GM21619 (cell line): ENCODE results near the gene CC2D2B.
"Not testable (repeated sequence)": the region's sequence is repeated elsewhere in the genome, so short reads cannot be mapped to it uniquely, and the experiment has no call there.

Experiments
- ATAC-seq: cut with Tn5 transposase; IDR thresholded peaks from one replicate; pipeline ENCODE4 v1.9.1; 2021; ENCODE audit not compliant: unreplicated experiment

CC2D2B gene

DNA sequence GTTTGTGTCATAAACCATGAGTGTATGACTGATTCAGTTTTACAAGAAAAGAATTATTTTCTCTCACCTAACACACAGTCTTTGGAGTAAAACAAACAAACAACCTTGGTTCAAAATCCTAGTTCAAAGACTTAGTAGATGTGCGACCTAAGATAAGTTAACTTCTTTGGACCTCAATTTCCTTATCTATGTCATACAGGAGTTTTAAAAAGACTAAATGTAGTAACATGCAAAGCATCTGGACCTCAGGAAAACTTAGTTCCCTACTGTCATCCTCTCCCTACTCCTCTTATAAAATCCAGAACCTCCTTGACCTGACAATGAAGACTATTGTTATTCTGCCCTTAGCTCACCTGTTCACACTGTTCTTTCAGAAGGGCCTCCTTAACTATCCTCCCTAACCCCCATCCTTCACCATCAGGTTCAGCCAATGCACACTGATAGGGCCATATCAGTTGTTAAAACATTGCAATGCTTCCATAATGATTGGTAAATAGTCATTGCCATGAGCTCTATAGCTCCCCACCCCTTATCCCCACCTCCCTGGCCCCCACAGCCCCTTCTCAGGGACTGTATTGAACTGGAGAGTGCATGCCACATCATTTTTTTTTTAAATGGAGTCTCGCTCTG, 106.8 kb downstream of the CC2D2B start:
- ATAC-seq: no peak

DNA sequence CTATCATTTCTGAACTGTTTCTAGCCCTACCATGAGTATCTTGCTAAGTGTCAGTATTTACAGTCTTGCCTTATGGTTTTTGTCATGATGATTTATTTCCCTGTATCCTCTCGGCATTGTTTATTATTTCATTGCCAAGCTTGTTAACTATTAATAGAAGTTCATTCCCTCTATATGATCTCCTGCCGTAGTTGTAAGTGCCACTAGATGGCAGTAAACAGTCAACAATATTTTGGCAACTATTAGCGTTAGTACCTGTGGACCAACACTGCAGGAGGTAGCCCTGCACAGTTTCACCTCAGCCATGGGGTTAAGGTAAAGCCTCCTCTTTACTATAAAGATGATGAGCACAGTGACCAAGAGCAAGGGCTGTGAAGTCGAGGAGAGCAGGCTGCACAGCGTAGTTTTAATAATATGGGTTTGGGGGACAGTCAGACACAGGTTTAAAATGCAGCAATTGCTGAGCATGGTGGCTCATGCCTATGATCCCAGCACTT, 109.5 kb downstream of the CC2D2B start:
- ATAC-seq: no peak

DNA sequence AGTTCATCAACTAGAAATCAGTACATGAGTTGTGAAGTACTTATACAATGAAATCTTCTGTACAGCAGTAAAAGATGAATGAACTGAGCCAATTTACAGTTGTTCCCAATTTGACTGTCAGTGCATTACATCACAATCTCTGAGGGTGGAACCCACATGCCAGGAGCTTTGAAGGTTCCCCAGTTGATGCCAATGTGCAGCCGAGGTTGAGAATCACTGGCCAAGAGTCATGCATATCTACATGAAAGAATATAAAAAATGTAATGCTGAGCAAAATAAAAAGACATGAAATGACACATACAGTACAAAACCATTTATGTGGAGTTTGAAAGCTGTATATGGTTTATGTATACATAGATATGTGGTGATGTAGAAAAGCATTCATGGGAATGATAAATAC, 113.6 kb downstream of the CC2D2B start:
- ATAC-seq: no peak

GRCh38 chr10:96022739-96023138, 115.0 kb downstream of the CC2D2B start:
- no peak for ATAC-seq

DNA sequence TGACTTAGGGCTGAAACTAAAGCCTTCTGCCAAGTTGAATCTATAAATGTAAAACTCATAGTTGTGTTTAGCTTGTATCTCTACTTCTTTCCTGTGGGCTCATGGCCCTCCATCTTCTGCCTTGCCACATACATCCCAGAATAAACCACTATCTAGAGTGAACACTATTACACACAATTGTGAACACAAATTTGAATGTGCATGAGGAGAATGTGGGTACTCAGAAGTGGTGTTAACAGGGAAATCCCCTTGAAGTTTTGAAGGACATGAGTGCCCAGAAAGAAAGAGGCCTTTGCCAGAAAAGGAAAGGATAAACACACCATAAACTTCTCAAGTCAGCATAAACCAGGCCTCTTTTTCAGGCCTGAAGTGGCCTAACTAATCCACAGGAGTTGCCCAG, 115.4 kb downstream of the CC2D2B start:
- no peak for ATAC-seq

GRCh38 chr10:96025566-96025965, 117.8 kb downstream of the CC2D2B start:
- ATAC-seq: no peak

DNA sequence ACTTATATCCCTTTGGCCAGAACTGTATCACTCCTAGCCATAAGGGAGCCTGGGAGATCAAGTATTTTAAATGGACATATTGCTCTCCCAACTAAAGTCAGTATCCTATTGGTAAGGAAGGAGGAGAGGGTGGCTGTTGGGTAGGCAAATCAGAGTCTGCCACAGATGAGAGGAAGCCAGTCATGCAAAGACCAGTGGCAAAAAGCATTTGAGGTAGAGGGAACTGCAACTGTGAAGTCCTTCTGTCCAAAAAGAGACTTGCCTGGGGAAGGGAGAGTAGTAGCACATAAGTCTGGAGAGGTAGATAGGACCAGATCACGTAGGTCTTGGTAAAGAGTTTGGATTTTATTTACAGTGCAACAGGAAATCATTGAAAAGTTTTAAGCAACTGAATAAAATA, 126.8 kb downstream of the CC2D2B start:
- ATAC-seq: no peak

GRCh38 chr10:96038476-96039387, 131.0 kb downstream of the CC2D2B start:
- no peak for ATAC-seq

GRCh38 chr10:96041146-96041545, 133.4 kb downstream of the CC2D2B start:
- no peak for ATAC-seq

DNA sequence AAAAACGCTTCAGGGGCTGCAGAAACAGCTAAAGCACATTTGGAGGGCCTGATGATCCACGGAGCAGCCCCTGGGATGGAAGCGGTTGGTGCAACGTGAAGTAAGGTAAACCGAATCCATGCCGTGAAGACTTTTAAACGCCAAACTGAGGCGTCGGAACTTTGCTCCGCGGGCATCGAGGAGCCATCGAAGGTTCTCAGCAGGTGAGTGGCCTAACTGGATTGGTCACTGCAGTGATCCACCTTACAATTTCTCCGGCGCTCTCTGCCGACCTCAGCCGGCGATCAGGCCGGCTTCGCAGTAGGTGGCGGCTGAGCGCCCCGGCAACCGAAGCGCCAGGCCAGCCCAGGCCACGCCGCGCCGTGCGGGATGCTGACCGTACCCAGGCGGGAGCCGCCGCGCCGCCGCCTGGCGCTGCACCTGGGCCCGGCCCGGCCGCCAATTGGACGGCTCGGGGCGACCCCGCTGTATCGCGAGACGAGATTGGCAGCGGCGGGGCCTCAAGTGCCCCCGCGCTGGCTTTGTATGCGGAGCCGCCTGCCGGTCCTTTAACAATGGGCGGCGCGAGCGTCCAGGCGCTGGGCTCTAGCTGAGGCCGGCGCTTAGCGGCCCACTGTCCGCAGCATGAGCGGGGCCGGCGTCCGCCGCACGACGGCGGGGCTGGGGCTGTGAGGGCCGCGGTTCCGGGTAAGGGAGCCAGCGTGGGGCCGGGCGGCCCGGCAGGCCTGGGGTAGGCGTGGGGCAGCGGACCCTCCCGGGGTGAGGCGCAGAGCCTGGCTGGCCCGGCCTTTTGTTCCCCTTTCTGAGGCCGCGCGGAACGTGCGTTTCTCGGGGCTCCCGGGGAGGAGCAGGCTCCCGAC, 135.5 kb downstream of the CC2D2B start, which contains the start of gene CCNJ:
TSS of gene CCNJ (plus strand) at position 551 of the 860 bp plus-strand sequence. CDS start 811 bp downstream, outside the sequence.
- ATAC-seq: peak; percentile 85

GRCh38 chr10:96043893-96044715, 136.3 kb downstream of the CC2D2B start:
- ATAC-seq: peak; percentile 32

- ATAC-seq: no peak
Observed at GRCh38 chr10:96044736-96045135, 137.0 kb downstream of the CC2D2B start.

GRCh38 chr10:96046546-96046945, 138.8 kb downstream of the CC2D2B start:
- no peak for ATAC-seq

DNA sequence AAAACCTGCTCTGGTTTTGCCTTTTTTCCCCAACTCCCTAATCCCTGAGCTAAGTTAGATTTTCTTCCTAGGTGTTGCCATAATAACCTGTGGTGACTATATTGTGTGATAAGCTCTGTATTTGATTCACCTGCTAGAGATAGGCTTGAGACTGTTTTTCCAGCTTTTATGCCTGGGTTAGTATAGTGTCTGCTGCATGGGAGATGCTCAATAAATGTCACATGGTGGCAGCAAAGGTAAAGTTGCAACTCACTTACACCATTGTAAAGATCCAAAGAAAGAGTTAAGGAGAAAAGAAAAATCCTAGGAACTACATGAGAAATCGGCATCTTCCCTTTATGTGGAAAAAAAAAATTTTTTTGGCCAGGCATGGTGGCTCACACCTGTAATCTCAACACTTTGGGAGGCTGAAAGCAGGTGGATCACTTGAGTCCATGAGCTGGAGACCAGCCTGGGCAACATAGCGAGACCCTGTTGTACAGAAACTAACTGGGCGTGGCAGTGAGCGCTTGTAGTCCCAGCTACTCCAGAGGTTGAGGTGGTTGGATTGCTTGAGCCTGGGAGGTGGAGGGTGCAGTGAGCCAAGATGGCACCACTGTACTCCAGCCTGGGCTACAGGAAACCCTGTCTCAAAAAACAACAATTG, 139.4 kb downstream of the CC2D2B start:
- ATAC-seq: no peak

- not testable (repeated sequence) for ATAC-seq
Observed at GRCh38 chr10:96047925-96048324, 140.2 kb downstream of the CC2D2B start.

DNA sequence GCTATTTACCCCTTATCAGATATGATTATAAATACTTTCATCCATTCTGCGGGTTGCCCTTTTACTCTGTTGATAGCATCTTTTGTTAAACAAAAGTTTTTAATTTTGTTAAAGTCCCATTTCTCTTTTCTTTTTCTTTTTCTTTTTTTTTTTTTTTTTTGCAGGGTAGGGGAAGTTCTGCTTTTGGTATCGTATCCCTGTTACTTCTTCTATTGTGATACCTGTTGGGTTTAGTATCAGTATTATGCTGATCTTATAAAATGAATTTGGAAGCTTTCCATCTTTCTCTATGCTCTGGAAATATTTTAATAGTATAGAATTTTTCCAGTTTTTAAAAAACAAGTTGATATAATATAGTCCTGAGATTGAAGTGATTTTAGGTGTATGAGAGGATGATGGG, 141.6 kb downstream of the CC2D2B start:
- ATAC-seq: no peak

DNA sequence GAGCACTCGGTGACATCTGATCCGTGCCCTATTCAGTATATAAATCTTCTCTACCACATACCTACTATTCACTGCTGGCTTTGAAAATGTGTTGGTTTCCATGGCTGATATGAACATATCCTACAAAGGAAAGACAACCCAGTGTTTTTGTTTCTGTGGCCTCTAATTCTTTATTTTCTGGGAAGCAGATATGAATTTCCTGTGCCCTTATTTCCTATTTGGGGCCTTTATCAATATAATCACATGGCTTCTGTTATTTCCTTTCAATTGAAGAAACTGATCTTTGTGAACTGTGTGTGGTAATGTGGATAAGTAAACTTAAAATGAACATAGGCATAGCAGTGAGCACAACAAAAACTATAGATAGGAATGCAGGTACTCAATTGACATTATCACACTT, 146.2 kb downstream of the CC2D2B start:
- no peak for ATAC-seq

- no peak for ATAC-seq
Observed at GRCh38 chr10:96056787-96057186, 149.0 kb downstream of the CC2D2B start.

DNA sequence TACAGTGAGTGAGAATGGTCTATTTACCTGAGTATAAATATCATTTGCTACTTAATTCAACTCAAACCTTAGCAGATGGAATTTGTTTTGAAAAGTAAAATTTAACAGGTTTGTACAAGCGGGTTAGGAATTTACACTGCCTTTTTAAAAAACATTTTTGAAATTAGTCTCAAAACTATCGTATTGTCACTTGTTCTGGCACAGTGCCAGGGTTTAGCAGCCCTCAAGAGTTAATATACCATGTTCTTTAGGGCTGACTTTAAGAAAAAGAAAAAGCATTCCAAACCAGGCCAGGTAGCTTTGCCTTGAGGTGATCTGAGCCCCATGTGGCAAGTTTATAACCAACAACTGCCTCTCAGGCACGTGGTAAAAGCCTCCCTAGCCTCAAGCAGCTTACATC, 153.5 kb downstream of the CC2D2B start:
- ATAC-seq: no peak

DNA sequence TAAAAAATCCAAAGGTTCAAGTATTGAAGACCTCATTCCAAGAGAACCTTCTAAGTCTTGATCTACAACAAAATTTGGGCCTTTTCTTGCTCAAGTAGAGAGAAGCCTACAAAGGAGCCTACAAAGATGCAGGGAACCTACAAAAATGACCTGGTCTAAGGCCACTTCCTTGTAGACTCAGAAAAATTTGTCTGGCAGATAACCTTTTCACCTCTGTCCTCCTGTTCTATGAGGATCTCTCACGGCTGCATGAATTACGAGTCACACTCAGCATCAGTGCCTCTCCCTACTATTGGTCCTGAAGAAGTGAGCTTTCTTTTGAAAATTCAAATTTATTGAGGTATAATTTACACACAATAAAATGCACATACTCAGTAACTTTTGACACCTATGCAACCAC, 164.9 kb downstream of the CC2D2B start:
- no peak for ATAC-seq
